B cell (primary cell): ENCODE measurements around the gene SLC25A2. TPM values are rescaled to one million over a fixed set of nuclear protein-coding genes. Genes with fewer than 3 reads are reported as not detected.

Experiments
- ATAC-seq: fragments of 200-7000 bp; cut with Tn5 transposase; one replicate; pipeline ENCODE4 v1.10.0; 2021; ENCODE audit warnings: low read depth, mild to moderate bottlenecking, moderate number of reproducible peaks, moderate library complexity
- CTCF ChIA-PET: fragments of 350-600 bp; sonication (Branson Sonifier 250); formaldehyde crosslinking; loops from one replicate; lab custom pipeline; 2021; ENCODE audit warnings: antibody characterized with exemption, inconsistent platforms; lab: Charles Lee
- POLR2A ChIA-PET: fragments of 350-600 bp; sonication (Branson Sonifier 250); formaldehyde crosslinking; loops from one replicate; lab custom pipeline; 2021; ENCODE audit warnings: antibody characterized with exemption; lab: Charles Lee
- DNase-seq: peaks from one replicate; pipeline ENCODE4 v3.0.0; 2013
- H2AFZ ChIP-seq: 2 replicates; pipeline ENCODE4 v1.6.1; 2012; ENCODE audit warnings: mild to moderate bottlenecking, low read depth, low read length; ENCODE audit not compliant: insufficient read depth, poor library complexity, severe bottlenecking
- H3K27ac ChIP-seq, 2 donors: 1 replicate in 1 of 2; 2 replicates in 1 of 2; pipeline ENCODE4 v1.5.1; 2012 to 2013; ENCODE audit warnings: low read length in 2 of 2, mild to moderate bottlenecking in 2 of 2, moderate library complexity in 1 of 2
- H3K27me3 ChIP-seq, 4 experiments: fragments of 200-600 bp in 1 of 4; sonication (generic) in 1 of 4; replicated peaks in 1 of 4; 1 replicate in 2 of 4; 2 replicates in 2 of 4; pipeline versions ENCODE4 v1.6.1 to v1.7.0; 2013 to 2016; ENCODE audit warnings: low read length in 3 of 4, mild to moderate bottlenecking in 2 of 4, mixed read lengths in 1 of 4, moderate library complexity in 1 of 4; ENCODE audit not compliant: insufficient read depth in 4 of 4, control insufficient read depth in 3 of 4; ENCODE audit errors: control extremely low read depth in 1 of 4
- H3K36me3 ChIP-seq, 2 experiments: replicated peaks in 1 of 2; 1 replicate in 1 of 2; 2 replicates in 1 of 2; pipeline versions ENCODE4 v1.6.1 to v1.7.1; 2013; ENCODE audit warnings: low read length in 1 of 2; ENCODE audit not compliant: insufficient read depth in 2 of 2, control insufficient read depth in 1 of 2; ENCODE audit errors: control extremely low read depth in 1 of 2, extremely low read depth in 1 of 2
- H3K4me1 ChIP-seq, 2 donors: fragments of 200-600 bp in 1 of 2; sonication (generic) in 1 of 2; 1 replicate in 1 of 2; 2 replicates in 1 of 2; pipeline versions ENCODE4 v1.5.1 to v1.6.1; 2013 to 2017; ENCODE audit warnings: low read length in 2 of 2; ENCODE audit not compliant: control insufficient read depth in 2 of 2, insufficient read depth in 2 of 2
- H3K4me2 ChIP-seq: replicated peaks from 2 replicates; pipeline ENCODE3; 2012; ENCODE audit warnings: mild to moderate bottlenecking, low read depth, low read length; ENCODE audit not compliant: poor library complexity, severe bottlenecking
- H3K4me3 ChIP-seq, 5 experiments: fragments of 200-600 bp in 1 of 5; sonication (generic) in 1 of 5; 1 replicate in 3 of 5; 2 replicates in 2 of 5; pipeline versions ENCODE4 v1.5.1 to v1.7.0; 2011 to 2016; ENCODE audit warnings: low read length in 4 of 5, mild to moderate bottlenecking in 4 of 5, low read depth in 2 of 5, control low read depth in 1 of 5, moderate library complexity in 1 of 5; ENCODE audit not compliant: insufficient read depth in 1 of 5; ENCODE audit errors: control extremely low read depth in 1 of 5, extremely low read depth in 1 of 5
- H3K79me2 ChIP-seq: fragments of 200-600 bp; sonication (generic); one replicate; pipeline ENCODE4 v1.6.0; 2016; ENCODE audit warnings: low read length; ENCODE audit not compliant: control insufficient read depth, insufficient read depth
- H3K9ac ChIP-seq: fragments of 200-600 bp; sonication (generic); 2 replicates; pipeline ENCODE4 v1.6.1; 2017; ENCODE audit warnings: mild to moderate bottlenecking, low read length, moderate library complexity
- H3K9me3 ChIP-seq, 3 donors: one replicate each; pipeline versions ENCODE4 v1.6.1 to v1.7.1; 2013; ENCODE audit warnings: low read length in 2 of 3; ENCODE audit not compliant: control insufficient read depth in 2 of 3, insufficient read depth in 1 of 3; ENCODE audit errors: control extremely low read depth in 1 of 3
- H4K20me1 ChIP-seq: 2 replicates; pipeline ENCODE4 v1.6.0; 2012; ENCODE audit warnings: mild to moderate bottlenecking, low read length; ENCODE audit not compliant: insufficient read depth, control insufficient read depth, poor library complexity, severe bottlenecking
- H3K27ac Mint-ChIP-seq: one replicate; pipeline ENCODE4 v1.8.0; 2021; ENCODE audit warnings: mixed read lengths
- H3K27me3 Mint-ChIP-seq: one replicate; pipeline ENCODE4 v1.8.0; 2021; ENCODE audit warnings: mixed read lengths
- H3K4me1 Mint-ChIP-seq: one replicate; pipeline ENCODE4 v1.8.0; 2021; ENCODE audit warnings: mixed read lengths
- H3K4me3 Mint-ChIP-seq: one replicate; pipeline ENCODE4 v1.8.0; 2021; ENCODE audit warnings: mixed read lengths
- H3K9me3 Mint-ChIP-seq: one replicate; pipeline ENCODE4 v1.8.0; 2022; ENCODE audit warnings: mixed read lengths; ENCODE audit not compliant: insufficient read depth
- EZH2 ChIP-seq: IDR thresholded peaks from 2 replicates; pipeline ENCODE4 v1.6.1; 2012; ENCODE audit warnings: borderline replicate concordance, low read depth, mild to moderate bottlenecking, moderate library complexity, low read length; ENCODE audit not compliant: insufficient read depth, poor library complexity, severe bottlenecking
- WGBS: methylation state at CpG from one replicate; pipeline ENCODE4 v1.1.5; 2013; ENCODE audit warnings: missing lambda C conversion rate; ENCODE audit not compliant: insufficient coverage; 5-methylcytosine and 5-hydroxymethylcytosine counted together
- intact Hi-C: fragments of 100-400 bp; cut with micrococcal nuclease; formaldehyde crosslinking; loops from one replicate; pipeline ENCODE4 v1.10.0; 2022
- polyA plus RNA-seq: library from polyadenylated mRNA; depleted of rRNA; stranded (reverse); fragments of >200 nt; gene quantifications from 2 replicates; pipeline ENCODE4 v1.2.3, GENCODE V29; 2012
- total RNA-seq, 2 donors: library from RNA; stranded (reverse); fragments of 120-200 nt in 1 of 2; gene quantifications; 1 replicate in 1 of 2; 2 replicates in 1 of 2; pipeline versions ENCODE4 v1.2.3 to v1.2.4, GENCODE V29; 2013 to 2022
- TF ChIP-seq, protein P1 (sequence below): fragments of 200-600 bp; IDR thresholded peaks from one replicate; pipeline ENCODE4 v1.8.0; 2022; ENCODE audit warnings: antibody characterized with exemption, mild to moderate bottlenecking

Gene SLC25A2
- total and polyA plus RNA-seq, 2 donors (not counting 1 experiment from before 2014, with no cell fraction given): 0.12 to 3.6 TPM

DNA sequence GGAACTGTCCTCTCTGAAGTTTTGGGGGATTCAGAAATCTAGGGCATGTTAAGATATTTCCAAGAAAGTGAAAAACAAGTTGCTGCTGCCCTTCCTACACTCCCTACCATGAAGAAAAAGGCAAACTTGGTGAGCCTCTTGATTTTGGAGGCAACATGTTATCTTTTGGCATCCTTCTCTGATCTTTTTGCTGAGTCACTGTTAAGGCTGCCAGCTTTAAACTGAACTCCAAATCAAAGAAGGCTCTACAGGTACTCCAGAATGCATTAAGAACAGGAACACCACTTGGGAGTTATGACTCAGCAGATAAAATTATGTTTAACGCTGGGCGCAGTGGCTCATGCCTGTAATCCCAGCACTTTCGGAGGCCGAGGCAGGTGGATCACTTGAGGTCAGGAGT, 34.7 kb downstream of the SLC25A2 start:
- no peak overlapping the region for H3K4me2 ChIP-seq
- Mint-ChIP-seq H3K4me1 (no peaks in the 10 kb centered on the region), H3K4me3 (no peak overlapping the region), H3K9me3 (peaks cover 53% of the 10 kb centered on the region), H3K27ac (no peak overlapping the region), H3K27me3 (no peaks in the 10 kb centered on the region)
- H2AFZ ChIP-seq: no peak overlapping the region
- no peaks in the 10 kb centered on the region for H4K20me1 ChIP-seq
- ChIA-PET POLR2A (no interaction called here), CTCF (no interaction called here)
- ATAC-seq: no peak
- WGBS: no CpG with 5 or more reads among the region's 4 CpGs
- H3K27ac ChIP-seq: no peak overlapping the region
- H3K79me2 ChIP-seq: no peaks in the 10 kb centered on the region
- H3K4me3 ChIP-seq: no peak overlapping the region
- intact Hi-C loops: no loop called here
- no peak overlapping the region for H3K9ac ChIP-seq
- H3K27me3 ChIP-seq: no peaks in the 10 kb centered on the region
- TF ChIP-seq EZH2: no peak
- TF ChIP-seq, protein P1, sequence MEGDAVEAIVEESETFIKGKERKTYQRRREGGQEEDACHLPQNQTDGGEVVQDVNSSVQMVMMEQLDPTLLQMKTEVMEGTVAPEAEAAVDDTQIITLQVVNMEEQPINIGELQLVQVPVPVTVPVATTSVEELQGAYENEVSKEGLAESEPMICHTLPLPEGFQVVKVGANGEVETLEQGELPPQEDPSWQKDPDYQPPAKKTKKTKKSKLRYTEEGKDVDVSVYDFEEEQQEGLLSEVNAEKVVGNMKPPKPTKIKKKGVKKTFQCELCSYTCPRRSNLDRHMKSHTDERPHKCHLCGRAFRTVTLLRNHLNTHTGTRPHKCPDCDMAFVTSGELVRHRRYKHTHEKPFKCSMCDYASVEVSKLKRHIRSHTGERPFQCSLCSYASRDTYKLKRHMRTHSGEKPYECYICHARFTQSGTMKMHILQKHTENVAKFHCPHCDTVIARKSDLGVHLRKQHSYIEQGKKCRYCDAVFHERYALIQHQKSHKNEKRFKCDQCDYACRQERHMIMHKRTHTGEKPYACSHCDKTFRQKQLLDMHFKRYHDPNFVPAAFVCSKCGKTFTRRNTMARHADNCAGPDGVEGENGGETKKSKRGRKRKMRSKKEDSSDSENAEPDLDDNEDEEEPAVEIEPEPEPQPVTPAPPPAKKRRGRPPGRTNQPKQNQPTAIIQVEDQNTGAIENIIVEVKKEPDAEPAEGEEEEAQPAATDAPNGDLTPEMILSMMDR: no peak
- DNase-seq: no peak
- H3K4me1 ChIP-seq: no peaks in the 10 kb centered on the region
- peaks cover 10 to 90% (median 42%) of the 10 kb centered on the region in 3 donors for H3K9me3 ChIP-seq
- no peaks in the 10 kb centered on the region for H3K36me3 ChIP-seq

DNA sequence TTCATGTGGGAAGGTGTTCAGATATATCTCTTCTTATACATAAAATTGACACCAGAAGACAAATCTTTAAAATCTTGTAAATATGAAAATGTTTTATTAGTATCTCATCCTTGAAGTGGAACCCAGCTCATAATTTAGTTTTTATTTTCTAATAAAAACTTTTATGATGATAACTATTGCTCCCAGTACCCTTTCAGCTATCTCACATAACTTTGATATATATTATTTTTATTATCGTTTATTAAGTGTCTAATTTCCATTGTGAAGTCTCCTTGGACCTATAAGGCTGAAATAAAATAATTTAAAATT, 42.7 kb downstream of the SLC25A2 start:
- peaks cover 20 to 91% (median 47%) of the 10 kb centered on the region in 3 donors for H3K9me3 ChIP-seq
- no peak overlapping the region for H3K27ac Mint-ChIP-seq
- no peak overlapping the region for H3K4me2 ChIP-seq
- TF ChIP-seq, protein P1: no peak
- no peak for TF ChIP-seq EZH2
- H3K4me1 ChIP-seq: no peaks in the 10 kb centered on the region
- no peaks in the 10 kb centered on the region for H3K27me3 ChIP-seq
- ChIA-PET CTCF (no interaction called here), POLR2A (no interaction called here)
- no CpG with 5 or more reads among the region's 1 CpG for WGBS
- no peaks in the 10 kb centered on the region for H3K79me2 ChIP-seq
- peaks cover 33% of the 10 kb centered on the region for H3K9me3 Mint-ChIP-seq
- H3K4me3 ChIP-seq: no peak overlapping the region
- H4K20me1 ChIP-seq: no peaks in the 10 kb centered on the region
- no peak overlapping the region for H3K27ac ChIP-seq
- ATAC-seq: no peak
- no peaks in the 10 kb centered on the region for H3K4me1 Mint-ChIP-seq
- H3K36me3 ChIP-seq: no peaks in the 10 kb centered on the region
- no peaks in the 10 kb centered on the region for H3K27me3 Mint-ChIP-seq
- H3K4me3 Mint-ChIP-seq: no peak overlapping the region
- no peak overlapping the region for H2AFZ ChIP-seq
- DNase-seq: no peak
- intact Hi-C loops: no loop called here
- no peak overlapping the region for H3K9ac ChIP-seq
